ENCODE measurements around the gene KDM4C. TPM values are rescaled to one million over a fixed set of nuclear protein-coding genes. Genes with fewer than 3 reads are reported as not detected.
"Not testable (repeated sequence)": the region's sequence is repeated elsewhere in the genome, so short reads cannot be mapped to it uniquely, and the experiment has no call there.

Gene KDM4C
- total RNA-seq, 1 donor from 2014 or later = 33.7 TPM

DNA sequence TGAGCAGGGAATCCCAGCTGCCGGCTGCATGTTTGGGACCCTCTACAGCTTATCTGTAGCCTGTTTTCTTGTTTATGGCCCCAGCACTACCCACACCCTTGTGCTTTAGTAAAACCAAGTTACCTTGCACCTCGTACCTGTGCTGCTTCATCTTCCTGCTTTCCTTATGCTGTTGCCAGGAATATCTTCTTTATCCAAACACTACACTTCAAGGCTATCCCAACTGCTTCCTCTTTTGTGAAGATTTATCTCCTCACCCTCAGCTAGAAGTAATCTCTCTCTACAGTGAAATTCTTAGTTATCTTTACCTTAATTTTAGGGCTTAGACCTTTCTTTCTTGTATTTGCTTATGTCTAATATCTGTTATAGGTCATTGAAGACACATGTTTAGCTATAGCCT, 171.1 kb downstream of the KDM4C start:
- DNase-seq (ENCODE audit: low spot score) = no peak

GRCh38 chr9:6929441-6930215, 171.9 kb downstream of the KDM4C start:
- DNase-seq (ENCODE audit: low spot score) = no peak

- DNase-seq (ENCODE audit: low spot score) = no peak
Measured at GRCh38 chr9:6930827-6931226, 173.1 kb downstream of the KDM4C start.

DNA sequence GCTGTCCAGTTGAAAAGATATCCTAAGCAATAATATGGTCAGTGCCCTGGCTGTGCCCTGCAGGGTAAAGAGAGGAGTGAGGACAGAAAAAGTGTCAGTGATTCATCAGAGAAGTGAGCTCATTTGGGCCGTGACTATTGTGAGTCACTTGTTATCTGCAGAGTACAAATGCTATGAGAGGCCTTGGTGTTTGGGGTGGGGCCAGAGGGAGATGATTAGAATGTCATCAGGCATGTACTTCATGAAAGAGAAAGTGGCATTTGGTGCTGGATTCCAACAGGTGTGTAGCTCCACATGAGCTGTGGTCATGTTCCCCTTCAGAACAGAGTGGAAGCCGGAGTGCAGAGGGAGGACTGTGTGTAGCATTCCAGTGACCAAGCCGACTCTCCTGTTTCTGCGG, 174.1 kb downstream of the KDM4C start:
- DNase-seq (ENCODE audit: low spot score) = no peak

DNA sequence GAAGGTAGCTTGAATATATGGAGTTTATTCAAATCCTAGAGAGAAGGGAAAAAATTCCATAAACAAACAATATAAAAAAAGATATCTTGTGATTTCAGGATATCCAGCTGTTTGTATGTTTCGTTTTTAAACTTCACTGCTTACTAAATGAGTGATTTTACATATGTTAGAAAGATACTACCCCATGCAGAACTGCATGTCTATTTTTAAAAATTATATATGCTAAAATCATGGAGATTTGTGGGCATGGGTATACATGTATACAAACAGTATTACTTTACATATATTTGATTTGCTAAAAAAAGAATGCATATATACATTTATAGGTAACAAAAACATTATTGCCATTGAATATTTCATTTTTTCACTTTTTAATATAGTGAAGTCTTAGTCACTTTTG, 178.3 kb downstream of the KDM4C start:
- no peak for DNase-seq (ENCODE audit: low spot score)

GRCh38 chr9:6937209-6937608, 179.4 kb downstream of the KDM4C start:
- DNase-seq (ENCODE audit: low spot score) = no peak

- DNase-seq (ENCODE audit: low spot score) = no peak
Measured at GRCh38 chr9:6938447-6938846, 180.7 kb downstream of the KDM4C start.

DNA sequence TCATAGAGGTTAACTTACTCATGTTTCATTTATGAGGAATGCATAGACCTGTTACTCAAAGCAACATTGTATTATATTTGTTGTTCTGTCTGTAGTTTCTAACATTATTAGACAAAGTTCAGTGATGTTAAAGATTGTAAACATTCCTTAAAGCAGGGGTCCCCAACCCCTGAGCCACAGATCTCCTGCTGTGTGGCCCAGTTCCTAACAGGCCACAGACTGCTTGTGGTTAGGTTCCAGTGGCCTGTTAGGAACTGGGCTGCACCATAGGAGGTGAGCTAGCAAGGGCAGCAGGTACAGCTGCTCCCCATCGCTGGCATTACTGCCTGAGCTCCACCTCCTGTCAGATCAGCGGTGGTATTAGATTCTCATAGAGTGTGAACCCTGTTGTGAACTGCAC, 181.1 kb downstream of the KDM4C start:
- no peak for DNase-seq (ENCODE audit: low spot score)

- no peak for DNase-seq (ENCODE audit: low spot score)
Measured at GRCh38 chr9:6941501-6941900, 183.7 kb downstream of the KDM4C start.

DNA sequence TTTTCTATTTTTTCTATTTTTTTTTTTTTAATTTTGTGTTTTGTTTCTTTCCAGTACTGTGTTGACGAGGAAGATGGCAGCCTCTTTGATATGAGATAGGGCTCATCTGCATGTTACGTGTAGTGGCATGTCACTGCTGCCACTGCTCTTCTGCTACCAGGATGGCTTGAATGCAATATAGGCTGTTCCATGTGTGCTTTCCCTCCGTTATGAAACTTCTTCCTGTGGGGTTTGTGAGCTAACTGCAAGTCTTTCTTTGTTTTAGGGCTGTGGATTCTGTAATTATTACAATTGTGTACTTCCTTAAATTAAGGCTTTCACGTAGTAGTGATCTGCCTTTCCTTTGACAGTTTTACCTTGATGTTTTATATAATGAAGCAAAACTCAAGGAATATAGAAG, 184.6 kb downstream of the KDM4C start:
- DNase-seq (ENCODE audit: low spot score) = no peak

DNA sequence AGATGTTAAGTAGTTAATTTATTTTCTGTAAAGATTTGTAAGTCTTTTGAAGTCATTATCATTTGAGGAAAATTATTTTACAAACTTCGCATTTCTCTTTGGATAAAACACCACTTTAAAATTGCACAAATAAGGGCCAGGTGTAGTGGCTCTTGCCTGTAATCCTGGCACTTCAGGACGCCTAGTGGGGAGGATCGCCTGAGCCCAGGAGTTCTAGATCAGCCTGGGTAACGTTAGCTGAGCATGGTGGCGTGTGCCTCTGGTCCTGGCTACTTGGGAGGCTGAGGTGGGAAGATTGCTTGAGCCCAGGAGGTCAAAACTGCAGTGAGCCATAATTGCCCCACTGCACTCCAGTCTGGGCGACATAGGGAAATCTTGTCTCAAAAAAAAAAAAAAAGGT, 185.5 kb downstream of the KDM4C start:
- DNase-seq (ENCODE audit: low spot score) = no peak

DNA sequence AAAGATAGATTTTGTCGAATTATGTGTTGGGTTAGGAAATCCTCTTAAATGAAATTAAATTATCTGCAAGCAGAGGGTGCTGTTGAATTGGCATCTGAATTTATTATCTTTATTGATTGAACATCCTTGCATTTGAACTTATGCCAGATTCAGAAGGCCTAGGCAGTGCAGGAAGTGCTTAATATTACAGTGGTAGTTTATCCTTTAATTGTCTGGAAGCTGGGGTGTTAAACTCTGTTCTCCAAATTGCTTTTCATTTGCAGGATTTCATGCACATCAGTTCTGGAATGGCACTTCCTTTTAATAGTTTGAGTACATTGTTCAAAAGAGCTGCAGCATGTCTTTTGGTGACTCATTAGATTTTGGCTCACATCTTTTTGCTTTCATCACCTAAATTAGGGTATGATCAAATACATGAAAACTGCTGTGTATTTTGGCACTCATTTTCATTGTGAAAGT, 186.3 kb downstream of the KDM4C start:
- no peak for DNase-seq (ENCODE audit: low spot score)

DNA sequence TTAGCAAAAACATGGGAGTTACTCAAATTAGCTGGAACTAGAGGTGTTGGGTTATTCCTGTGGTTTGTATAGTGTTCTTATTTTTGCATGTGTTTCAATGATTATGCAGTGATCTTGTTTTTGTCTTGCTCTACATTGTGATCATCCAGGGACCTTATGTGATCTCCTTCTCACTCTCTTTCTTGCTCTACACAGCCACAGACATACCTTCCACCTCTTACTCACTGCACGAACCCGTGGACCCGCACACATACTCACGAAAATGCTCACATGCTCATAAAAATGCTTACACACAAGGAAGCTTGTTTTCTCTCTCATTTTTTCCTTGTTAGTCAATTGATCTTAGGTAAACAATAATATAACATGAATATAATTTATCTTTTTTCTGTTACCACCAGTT, 187.1 kb downstream of the KDM4C start:
- no peak for DNase-seq (ENCODE audit: low spot score)

DNA sequence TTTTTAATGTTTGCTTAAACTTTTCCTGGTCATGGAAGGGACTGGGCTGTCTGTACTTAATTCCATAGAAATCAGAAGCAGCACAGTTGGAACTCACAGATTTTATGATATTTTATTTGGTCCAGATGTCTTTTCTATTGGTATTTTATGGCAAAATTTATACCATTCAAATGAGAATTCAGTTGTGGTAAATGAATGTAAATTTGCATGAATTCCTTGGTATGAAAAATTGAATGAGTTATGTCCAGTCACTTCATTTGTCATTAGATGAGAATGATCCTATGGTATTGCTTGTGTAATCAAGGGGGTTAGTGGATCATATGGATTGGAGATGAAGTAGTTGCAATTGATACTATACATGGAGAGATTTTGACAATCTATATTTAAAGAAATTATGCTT, 188.0 kb downstream of the KDM4C start:
- no peak for DNase-seq (ENCODE audit: low spot score)

- DNase-seq (ENCODE audit: low spot score) = no peak
Measured at GRCh38 chr9:6946583-6947166, 188.9 kb downstream of the KDM4C start.

GRCh38 chr9:6948921-6949320, 191.1 kb downstream of the KDM4C start:
- not testable (repeated sequence) for DNase-seq (ENCODE audit: low spot score)

- no peak for DNase-seq (ENCODE audit: low spot score)
Measured at GRCh38 chr9:6955251-6955921, 197.6 kb downstream of the KDM4C start.

DNA sequence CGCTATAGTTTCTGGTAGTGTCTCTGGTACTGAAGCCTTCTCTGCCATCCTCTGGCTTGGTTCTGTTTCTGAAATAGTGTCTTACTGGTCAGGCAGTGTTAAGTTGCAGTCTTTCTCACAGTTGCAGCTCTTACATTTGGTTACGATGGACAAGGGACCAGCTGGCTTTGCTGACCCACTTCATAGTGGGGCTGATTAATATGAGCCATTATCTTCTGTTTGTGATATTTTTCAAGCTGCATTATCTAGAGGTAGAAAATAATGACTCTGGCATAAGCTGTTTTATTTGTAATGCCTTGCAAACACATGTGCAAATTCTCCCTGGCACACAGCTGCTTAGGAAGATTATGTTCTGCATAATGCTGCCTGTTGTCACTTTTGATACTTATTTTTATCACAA, 199.1 kb downstream of the KDM4C start:
- DNase-seq (ENCODE audit: low spot score) = no peak

- no peak for DNase-seq (ENCODE audit: low spot score)
Measured at GRCh38 chr9:6959270-6960000, 201.7 kb downstream of the KDM4C start.

DNA sequence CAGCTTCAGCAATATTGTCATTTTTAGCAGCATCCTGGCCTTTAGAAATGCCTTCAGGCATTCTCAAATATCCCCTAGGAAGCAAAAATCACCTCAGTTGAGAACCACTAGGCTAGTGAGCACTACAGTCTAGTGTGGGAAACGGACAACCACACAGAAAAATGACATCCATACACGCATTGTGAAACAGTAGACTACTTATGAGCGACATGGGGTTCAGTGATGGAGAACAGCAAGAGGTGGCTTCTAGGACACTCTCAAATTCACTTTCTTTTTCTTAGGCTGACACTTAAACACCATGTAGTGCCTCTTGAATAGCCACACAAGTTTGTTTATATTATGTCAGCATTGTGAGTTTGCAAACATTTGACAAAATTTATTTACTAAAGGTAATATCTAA, 203.0 kb downstream of the KDM4C start:
- no peak for DNase-seq (ENCODE audit: low spot score)

DNA sequence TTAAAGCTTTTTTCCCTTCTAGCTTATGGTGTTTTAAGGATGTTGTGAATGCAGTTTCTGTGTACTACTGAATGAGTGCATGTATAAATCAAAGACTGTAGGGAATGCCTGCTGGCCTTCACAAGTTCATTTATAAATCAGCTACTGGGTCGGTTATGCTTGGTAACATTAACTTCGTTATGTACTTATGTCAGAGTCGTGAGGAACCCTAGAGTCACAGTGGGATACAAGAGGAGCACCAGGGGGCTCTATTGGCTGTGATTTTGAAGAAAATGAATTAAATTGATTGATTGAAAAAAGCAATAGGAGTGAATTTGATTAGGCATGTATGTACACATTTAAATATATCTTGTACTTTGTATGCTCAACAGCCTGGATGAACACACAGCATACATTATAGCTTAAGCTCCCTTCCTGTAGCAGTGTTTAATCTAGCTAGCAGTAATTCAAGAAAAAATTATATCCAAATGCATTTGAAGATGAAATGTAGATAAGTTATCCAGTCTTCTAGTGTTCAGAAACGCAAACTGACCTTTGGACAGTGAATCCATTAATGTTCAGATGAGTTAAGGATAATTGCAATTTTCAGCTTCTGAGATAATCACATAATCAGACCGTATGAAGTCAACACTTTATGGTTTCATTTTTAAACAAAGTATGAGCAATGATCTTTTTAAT, 204.2 kb downstream of the KDM4C start:
- no peak for DNase-seq (ENCODE audit: low spot score)

All from mesenteric fat pad (tissue), 1 donor.